Measurements from ENCODE around the gene NCAM1. TPM values are rescaled to one million over a fixed set of nuclear protein-coding genes. Genes with fewer than 3 reads are reported as not detected.

NCAM1 gene
- total and polyA plus RNA-seq, 9 of the 15 experiments (the other 6 are each of a cell fraction or from before 2014, with no cell fraction given) = 0.09 to 0.23 TPM; not detected in 7

GRCh38 chr11:113083571-113083970 lies 122.4 kb downstream of the NCAM1 start (continued):
- TF ChIP-seq STAT5A (IDR thresholded peaks at IDR 0.05; ENCODE audit: borderline replicate concordance, low read length) = no peak

- H3K27me3 ChIP-seq (ENCODE audit: control insufficient read depth in 2 of 2, insufficient read depth in 2 of 2, low read length in 2 of 2) = peaks cover 4 to 7% of the 10 kb centered on the region in 2 experiments; a peak in 3 of 5 replicates
- H3K4me3 ChIP-seq = no peak overlapping the region
- H2AFZ ChIP-seq (ENCODE audit: low read depth, low read length) = no peak overlapping the region
- DNase-seq (ENCODE audit: extremely low read depth in 1 of 4, low spot score in 3 of 4) (no peak), ATAC-seq (no peak), FAIRE-seq (no peak)
- H3K4me2 ChIP-seq (ENCODE audit: insufficient read depth, low read length) = no peak overlapping the region
- no peaks in the 10 kb centered on the region for H3K36me3 ChIP-seq (ENCODE audit: control insufficient read depth, insufficient read depth, low read length)
- no peaks in the 10 kb centered on the region for H3K79me2 ChIP-seq (ENCODE audit: control insufficient read depth, insufficient read depth, low read length)
- intact Hi-C loops (cut with micrococcal nuclease) = no loop called here
- no peaks in the 10 kb centered on the region for H4K20me1 ChIP-seq (replicated peaks; ENCODE audit: control insufficient read depth, insufficient read depth, low read length)
- WGBS (ENCODE audit: insufficient coverage, low coverage, missing lambda C conversion rate) = 2% methylated on average over 4 of the region's 4 CpGs
- no peaks in the 10 kb centered on the region for H3K9me3 ChIP-seq (replicated peaks; ENCODE audit: control insufficient read depth, insufficient read depth, low read depth, low read length)
- POLR2A ChIA-PET = no interaction called here
- H3K27ac ChIP-seq (ENCODE audit: extremely low read depth, low read depth, low read length) = no peak overlapping the region
- no TSS peak for BruUV-seq (replicated peaks)
- in situ Hi-C loops (cut with MboI) = no loop called here
- H3K9ac ChIP-seq (ENCODE audit: insufficient read depth in 1 of 2, low read depth in 2 of 2, low read length in 2 of 2) = no peak overlapping the region
- CTCF ChIA-PET (ENCODE audit: low intra/inter-chr PET ratio) = no interaction called here
- no peaks in the 10 kb centered on the region for H3K4me1 ChIP-seq (replicated peaks in 1 of 2; ENCODE audit: control insufficient read depth in 2 of 2, insufficient read depth in 2 of 2, low read length in 2 of 2)
- no peaks in the 10 kb centered on the region for H3K9me1 ChIP-seq (ENCODE audit: control insufficient read depth, insufficient read depth, low read length)
- TF ChIP-seq RFX1 (IDR thresholded peaks at IDR 0.05) = no peak
- TF ChIP-seq PHTF2 (CRISPR knock-in tag; IDR thresholded peaks at IDR 0.05) = no peak
- no peak for TF ChIP-seq ATF6 (CRISPR knock-in tag; IDR thresholded peaks at IDR 0.05)
- TF ChIP-seq SMAD1 (IDR thresholded peaks at IDR 0.05; ENCODE audit: low read depth, low read length, partially characterized antibody) = no peak
- TF ChIP-seq SETDB1 (IDR thresholded peaks at IDR 0.05; ENCODE audit: low read length) = no peak
- TF ChIP-seq NRF1 (conservative IDR thresholded peaks at IDR 0.05 in 1 of 2, IDR thresholded peaks at IDR 0.05 in 1 of 2) = no peak
- TF ChIP-seq ZNF778 (CRISPR knock-in tag; IDR thresholded peaks at IDR 0.05) = no peak
- TF ChIP-seq ZNF507 (tag; conservative IDR thresholded peaks at IDR 0.05) = no peak
- no peak for TF ChIP-seq FOXA1 (IDR thresholded peaks at IDR 0.05; ENCODE audit: borderline replicate concordance)
- no peak for TF ChIP-seq BACH1 (tag; IDR thresholded peaks at IDR 0.05)
- TF ChIP-seq CLOCK (CRISPR knock-in tag; IDR thresholded peaks at IDR 0.05; ENCODE audit: borderline replicate concordance) = no peak
- no peak for TF ChIP-seq CREB3L1 (IDR thresholded peaks at IDR 0.05; ENCODE audit: borderline replicate concordance, low read depth)
- TF ChIP-seq ZBTB33 (CRISPR knock-in tag; IDR thresholded peaks at IDR 0.05) = no peak
Observed at GRCh38 chr11:113084297-113084696, 123.1 kb downstream of the NCAM1 start.

All from K562 (cell line).